ENCODE measurements around the gene DAPP1. TPM values are rescaled to one million over a fixed set of nuclear protein-coding genes. Genes with fewer than 3 reads are reported as not detected.

The DAPP1 gene
- not detected in 2 replicates for total RNA-seq

GRCh38 chr4:99816545-99817308 lies at the start of gene DAPP1:
Gene DAPP1 (plus strand): TSS chr4:99816827. CDS start chr4:99816914, 87 bp downstream.

DNA sequence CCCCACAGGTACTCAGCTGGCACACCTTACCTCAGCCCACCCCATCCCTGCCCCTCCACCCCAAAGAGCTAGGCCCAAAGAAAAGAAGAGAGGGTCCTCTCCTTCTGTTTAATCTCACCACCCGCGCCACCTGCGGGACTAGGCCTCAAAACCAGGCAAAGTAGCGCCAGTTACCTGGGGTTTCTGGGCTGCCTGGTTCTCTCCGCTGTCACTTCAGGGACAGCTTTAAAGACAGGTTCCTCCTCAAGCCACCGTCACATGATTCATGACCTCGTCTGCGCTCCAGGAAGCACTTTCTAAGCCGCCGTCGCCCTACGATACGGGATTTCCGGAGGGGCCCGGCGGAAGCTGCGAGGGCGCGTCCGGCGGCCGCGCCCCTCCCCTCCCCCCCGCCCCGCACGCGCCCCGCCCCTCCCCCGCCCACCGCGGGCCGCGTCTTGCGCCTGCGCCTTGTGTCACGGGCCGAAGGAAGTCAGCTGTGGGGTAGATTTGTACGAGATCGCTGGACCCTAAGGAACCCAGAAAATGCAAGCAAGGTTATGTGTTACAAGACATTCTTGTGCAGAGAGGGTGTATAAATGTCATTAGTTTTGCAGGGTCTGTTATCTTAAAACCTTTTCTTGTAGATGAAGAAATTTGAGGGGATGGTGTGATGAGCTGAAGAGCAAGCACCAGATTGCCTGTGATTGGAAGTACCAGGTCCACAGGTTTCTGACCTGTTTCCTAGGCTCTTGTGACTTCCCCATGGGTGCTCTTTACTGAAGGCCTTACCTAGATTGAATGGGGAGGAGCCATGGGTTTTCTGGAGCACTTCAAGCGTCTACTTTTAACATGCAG lies 77.8 kb downstream of the DAPP1 start, which contains the start of gene LAMTOR3:
TSS of gene LAMTOR3 (minus strand) at position 267 of the 837 bp plus-strand sequence. CDS start 464 bp downstream, outside the sequence.

Other genes with a start within 250 kb of the DAPP1 start
- 0.09 and 0.30 TPM in 2 replicates for gene MTTP, start 242.0 kb upstream of the DAPP1 start, total RNA-seq
- under 0.01 TPM in 1 of 2 replicates, not detected in the other for gene C4orf54, start 159.0 kb upstream of the DAPP1 start, total RNA-seq
- 44.1 and 49.6 TPM in 2 replicates for gene LAMTOR3, start 77.6 kb downstream of the DAPP1 start, total RNA-seq
- gene DNAJB14, start 129.8 kb downstream of the DAPP1 start, total RNA-seq, result 45.3 and 48.4 TPM in 2 replicates
- 174 and 179 TPM in 2 replicates for gene H2AZ1, start 133.4 kb downstream of the DAPP1 start, total RNA-seq

Measured in smooth muscle cell of the umbilical artery (primary cell).